HepG2 (cell line): ENCODE results near the gene ABCG4. TPM values are rescaled to one million over a fixed set of nuclear protein-coding genes. Genes with fewer than 3 reads are reported as not detected.

Experiments
- AKNA ChIP-seq: sonication (generic); formaldehyde crosslinking; IDR thresholded peaks from 2 replicates; pipeline ENCODE4 v1.4.0; 2020; ENCODE audit warnings: missing genetic modification reagents, borderline replicate concordance
- EED ChIP-seq: sonication (generic); formaldehyde crosslinking; IDR thresholded peaks from 2 replicates; pipeline ENCODE4 v1.5.0; 2020; ENCODE audit warnings: mild to moderate bottlenecking, missing genetic modification reagents
- GZF1 ChIP-seq: sonication (generic); formaldehyde crosslinking; IDR thresholded peaks from 2 replicates; pipeline ENCODE4 v1.5.1; 2020; ENCODE audit warnings: mild to moderate bottlenecking, missing genetic modification reagents
- HCFC1 ChIP-seq: fragments of 150-350 bp; IDR thresholded peaks from 2 replicates; pipeline ENCODE4 v1.6.1; 2014; ENCODE audit warnings: low read depth, low read length
- KLF6 ChIP-seq: IDR thresholded peaks from 2 replicates; pipeline ENCODE4 v1.8.0; 2016; ENCODE audit warnings: missing biosample characterization, missing genetic modification reagents
- LCORL ChIP-seq, 2 experiments: fragments of 450-650 bp in 1 of 2; sonication (generic) in 1 of 2; formaldehyde crosslinking in 1 of 2; IDR thresholded peaks; 2 replicates each; pipeline versions ENCODE4 v1.5.0 to v1.6.1; 2017 to 2020; ENCODE audit warnings: antibody characterized with exemption in 1 of 2, missing genetic modification reagents in 1 of 2
- MTF2 ChIP-seq: sonication (generic); formaldehyde crosslinking; IDR thresholded peaks from 2 replicates; pipeline ENCODE4 v1.5.0; 2020; ENCODE audit warnings: missing genetic modification reagents, borderline replicate concordance
- MYC ChIP-seq: sonication (generic); formaldehyde crosslinking; IDR thresholded peaks from 2 replicates; pipeline ENCODE4 v1.9.0; 2021; ENCODE audit warnings: missing genetic modification reagents, borderline replicate concordance
- PHF21A ChIP-seq: sonication (generic); formaldehyde crosslinking; IDR thresholded peaks from 2 replicates; pipeline ENCODE4 v1.5.0; 2020; ENCODE audit warnings: mild to moderate bottlenecking, missing genetic modification reagents
- SUZ12 ChIP-seq: fragments of 150-350 bp; IDR thresholded peaks from 2 replicates; pipeline ENCODE4 v1.6.1; 2014; ENCODE audit warnings: low read depth, low read length
- TMF1 ChIP-seq: sonication (generic); formaldehyde crosslinking; IDR thresholded peaks from 2 replicates; pipeline ENCODE4 v1.8.1; 2022; ENCODE audit warnings: low read depth, missing genetic modification reagents
- ZFX ChIP-seq: sonication (generic); formaldehyde crosslinking; IDR thresholded peaks from 2 replicates; pipeline ENCODE4 v1.4.0; 2020; ENCODE audit warnings: mild to moderate bottlenecking, low read depth, missing genetic modification reagents, moderate library complexity
- ZKSCAN8 ChIP-seq: IDR thresholded peaks from 2 replicates; pipeline ENCODE4 v1.6.1; 2016; ENCODE audit warnings: borderline replicate concordance, missing genetic modification reagents, missing compliant biosample characterization
- ZNF768 ChIP-seq: sonication (generic); formaldehyde crosslinking; IDR thresholded peaks from 2 replicates; pipeline ENCODE4 v1.4.0; 2020; ENCODE audit warnings: missing genetic modification reagents
- ZNF83 ChIP-seq: sonication (generic); formaldehyde crosslinking; IDR thresholded peaks from 2 replicates; pipeline ENCODE4 v1.4.0; 2020; ENCODE audit warnings: missing genetic modification reagents, mild to moderate bottlenecking, borderline replicate concordance
- ZNF839 ChIP-seq: sonication (generic); formaldehyde crosslinking; IDR thresholded peaks from 2 replicates; pipeline ENCODE4 v1.4.0; 2020; ENCODE audit warnings: missing genetic modification reagents, mild to moderate bottlenecking, borderline replicate concordance
- ZNF879 ChIP-seq: sonication (generic); formaldehyde crosslinking; IDR thresholded peaks from 2 replicates; pipeline ENCODE4 v1.8.1; 2023; ENCODE audit warnings: missing genetic modification reagents
- ZSCAN31 ChIP-seq: sonication (generic); formaldehyde crosslinking; IDR thresholded peaks from 2 replicates; pipeline ENCODE4 v1.5.0; 2020; ENCODE audit warnings: low read depth, mild to moderate bottlenecking, missing genetic modification reagents
- polyA plus RNA-seq, 8 experiments: library from polyadenylated mRNA; depleted of rRNA in 3 of 8; stranded (reverse) in 7 of 8; unstranded in 1 of 8; fragments of >200 nt; fragmentation: Illumina TruSeq in 4 of 8; extraction: Trizol in 4 of 8; gene quantifications; 2 replicates each; pipeline versions ENCODE4 v1.2.1 to v1.2.3, GENCODE V29; 2011 to 2016; ENCODE audit warnings: low read depth in 4 of 8, missing spikeins in 1 of 8, mixed read lengths in 1 of 8; ENCODE audit not compliant: insufficient read depth in 1 of 8
- total RNA-seq, 5 experiments: library from RNA; depleted of rRNA; stranded (reverse); fragments of >200 nt; fragmentation: Illumina TruSeq; extraction: Trizol; gene quantifications; 2 replicates each; pipeline ENCODE4 v1.2.3, GENCODE V29; 2016; ENCODE audit warnings: low read depth in 1 of 5
- TF ChIP-seq, protein P1 (sequence below): sonication (generic); formaldehyde crosslinking; IDR thresholded peaks from 2 replicates; pipeline ENCODE4 v1.5.0; 2020; ENCODE audit warnings: missing genetic modification reagents
- TF ChIP-seq, protein P2 (sequence below): IDR thresholded peaks from 2 replicates; pipeline ENCODE4 v1.6.1; 2016; ENCODE audit warnings: low read depth, borderline replicate concordance
- TF ChIP-seq, protein P3 (sequence below): IDR thresholded peaks from 2 replicates; pipeline ENCODE4 v1.6.1; 2016; ENCODE audit warnings: missing compliant biosample characterization, missing genetic modification reagents, borderline replicate concordance
- TF ChIP-seq, protein P4 (sequence below): sonication (generic); formaldehyde crosslinking; IDR thresholded peaks from 2 replicates; pipeline ENCODE4 v1.4.0; 2020; ENCODE audit warnings: missing genetic modification reagents

The ABCG4 gene
- total and polyA plus RNA-seq, 2 of the 13 experiments (the other 11 are each of a cell fraction or from before 2014, with no cell fraction given), result not detected

DNA sequence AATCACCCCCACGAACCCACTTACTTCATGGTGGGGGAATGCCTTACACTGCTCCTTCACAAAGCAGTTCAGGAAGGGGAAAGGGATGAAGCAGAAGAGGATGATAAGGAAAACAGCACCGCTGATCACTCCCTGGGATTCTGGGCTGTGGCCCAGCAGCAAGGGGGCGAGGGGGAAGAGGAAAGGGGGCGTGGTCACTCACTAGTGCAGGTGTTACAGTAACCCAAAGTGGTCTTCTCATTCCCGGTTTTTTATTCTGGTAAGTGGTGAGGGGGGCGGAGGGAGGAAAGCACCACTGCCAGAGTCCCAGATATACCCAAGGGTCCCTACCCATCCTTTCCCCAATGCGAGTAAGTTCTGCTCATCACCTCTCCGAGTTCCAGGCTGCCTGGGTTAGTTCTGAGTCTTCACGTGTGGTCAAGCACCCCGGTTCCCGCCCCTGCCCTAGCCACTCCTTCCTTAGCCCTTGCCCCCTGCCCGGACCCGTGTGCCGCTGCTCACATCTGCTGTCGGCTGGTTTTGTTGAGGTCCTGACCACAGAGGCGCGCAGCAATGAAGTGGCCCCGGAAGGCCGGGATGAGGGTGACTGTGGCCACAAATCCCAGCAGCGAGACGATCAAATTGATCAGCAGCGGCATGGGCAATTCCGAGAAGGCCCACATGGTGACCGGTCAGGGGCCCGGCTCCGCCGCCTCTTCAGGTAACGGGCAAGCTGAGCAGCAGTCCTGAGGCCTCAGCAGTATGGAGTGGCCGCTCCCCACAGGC, 47.7 kb upstream of the ABCG4 start (continued):
- TF ChIP-seq, protein P1, sequence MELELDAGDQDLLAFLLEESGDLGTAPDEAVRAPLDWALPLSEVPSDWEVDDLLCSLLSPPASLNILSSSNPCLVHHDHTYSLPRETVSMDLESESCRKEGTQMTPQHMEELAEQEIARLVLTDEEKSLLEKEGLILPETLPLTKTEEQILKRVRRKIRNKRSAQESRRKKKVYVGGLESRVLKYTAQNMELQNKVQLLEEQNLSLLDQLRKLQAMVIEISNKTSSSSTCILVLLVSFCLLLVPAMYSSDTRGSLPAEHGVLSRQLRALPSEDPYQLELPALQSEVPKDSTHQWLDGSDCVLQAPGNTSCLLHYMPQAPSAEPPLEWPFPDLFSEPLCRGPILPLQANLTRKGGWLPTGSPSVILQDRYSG (CRISPR knock-in tag), result no peak; the same call in 1 of the 2 replicates
- TF ChIP-seq ZKSCAN8 (CRISPR knock-in tag) (no peak), PHF21A (no peak), GZF1 (no peak), KLF6 (CRISPR knock-in tag) (no peak), ZFX (CRISPR knock-in tag) (peak; percentile 60), LCORL (IDR thresholded peaks at IDR 0.05) (no peak), LCORL (CRISPR knock-in tag; IDR thresholded peaks at IDR 0.05) (no peak), ZSCAN31 (CRISPR knock-in tag) (no peak), MTF2 (CRISPR knock-in tag) (no peak), AKNA (CRISPR knock-in tag) (no peak), ZNF879 (CRISPR knock-in tag) (no peak), SUZ12 (no peak), EED (CRISPR knock-in tag) (no peak), MYC (no peak), HCFC1 (no peak), ZNF839 (CRISPR knock-in tag) (no peak), ZNF83 (CRISPR knock-in tag) (no peak), TMF1 (CRISPR knock-in tag) (0 out of 2 replicates have a peak, but pooled peaks have one; percentile 64), ZNF768 (CRISPR knock-in tag) (peak; percentile 46; the same call in 1 of the 2 replicates)
- TF ChIP-seq, protein P2, sequence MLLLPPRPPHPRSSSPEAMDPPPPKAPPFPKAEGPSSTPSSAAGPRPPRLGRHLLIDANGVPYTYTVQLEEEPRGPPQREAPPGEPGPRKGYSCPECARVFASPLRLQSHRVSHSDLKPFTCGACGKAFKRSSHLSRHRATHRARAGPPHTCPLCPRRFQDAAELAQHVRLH (CRISPR knock-in tag), result no peak
- TF ChIP-seq, protein P3, sequence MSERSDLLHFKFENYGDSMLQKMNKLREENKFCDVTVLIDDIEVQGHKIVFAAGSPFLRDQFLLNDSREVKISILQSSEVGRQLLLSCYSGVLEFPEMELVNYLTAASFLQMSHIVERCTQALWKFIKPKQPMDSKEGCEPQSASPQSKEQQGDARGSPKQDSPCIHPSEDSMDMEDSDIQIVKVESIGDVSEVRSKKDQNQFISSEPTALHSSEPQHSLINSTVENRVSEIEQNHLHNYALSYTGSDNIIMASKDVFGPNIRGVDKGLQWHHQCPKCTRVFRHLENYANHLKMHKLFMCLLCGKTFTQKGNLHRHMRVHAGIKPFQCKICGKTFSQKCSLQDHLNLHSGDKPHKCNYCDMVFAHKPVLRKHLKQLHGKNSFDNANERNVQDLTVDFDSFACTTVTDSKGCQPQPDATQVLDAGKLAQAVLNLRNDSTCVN, result 0 out of 2 replicates have a peak, but pooled peaks have one; percentile 31
- TF ChIP-seq, protein P4, sequence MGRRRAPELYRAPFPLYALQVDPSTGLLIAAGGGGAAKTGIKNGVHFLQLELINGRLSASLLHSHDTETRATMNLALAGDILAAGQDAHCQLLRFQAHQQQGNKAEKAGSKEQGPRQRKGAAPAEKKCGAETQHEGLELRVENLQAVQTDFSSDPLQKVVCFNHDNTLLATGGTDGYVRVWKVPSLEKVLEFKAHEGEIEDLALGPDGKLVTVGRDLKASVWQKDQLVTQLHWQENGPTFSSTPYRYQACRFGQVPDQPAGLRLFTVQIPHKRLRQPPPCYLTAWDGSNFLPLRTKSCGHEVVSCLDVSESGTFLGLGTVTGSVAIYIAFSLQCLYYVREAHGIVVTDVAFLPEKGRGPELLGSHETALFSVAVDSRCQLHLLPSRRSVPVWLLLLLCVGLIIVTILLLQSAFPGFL (CRISPR knock-in tag), result no peak
